T-helper 2 cell (primary cell): ENCODE measurements around the gene EFNA2.
"Not testable (repeated sequence)": the region's sequence is repeated elsewhere in the genome, so short reads cannot be mapped to it uniquely, and the experiment has no call there.

ENCODE experiments used
- DNase-seq, 5 experiments: peaks; one replicate each; pipeline versions ENCODE4 v3.0.0 to v3.0.0-alpha.2; 2012 to 2022

Gene EFNA2

GRCh38 chr19:1322198-1322981, 36.7 kb downstream of the EFNA2 start:
- no peak for DNase-seq

GRCh38 chr19:1324249-1324805, 38.7 kb downstream of the EFNA2 start:
- no peak for DNase-seq

- no peak for DNase-seq
These were observed 39.3 kb downstream of the EFNA2 start for GRCh38 chr19:1324806-1325567.

GRCh38 chr19:1325568-1326294, 40.1 kb downstream of the EFNA2 start:
- DNase-seq = no peak

- DNase-seq = no peak
These were observed 41.5 kb downstream of the EFNA2 start for GRCh38 chr19:1327125-1327524.

GRCh38 chr19:1332208-1332607, 46.5 kb downstream of the EFNA2 start:
- not testable (repeated sequence) for DNase-seq

- no peak for DNase-seq
These were observed 50.5 kb downstream of the EFNA2 start for GRCh38 chr19:1336079-1336684.

GRCh38 chr19:1340681-1341469, 55.2 kb downstream of the EFNA2 start:
- no peak for DNase-seq

- DNase-seq = no peak
These were observed 57.4 kb downstream of the EFNA2 start for GRCh38 chr19:1343041-1343440.

GRCh38 chr19:1349211-1349610, 63.5 kb downstream of the EFNA2 start:
- DNase-seq = no peak

GRCh38 chr19:1350867-1351266, 65.2 kb downstream of the EFNA2 start:
- no peak for DNase-seq
